Stimulated activated CD8-positive, alpha-beta memory T cell treated with anti-CD3 and anti-CD28 coated beads, Interleukin-4, amount 100 ng/mL, for 4 hours (primary cell): ENCODE results near the gene RASD2.

Source experiments
- DNase-seq, 2 donors: peaks; one replicate each; pipeline ENCODE4 v3.0.0-alpha.2; 2020; ENCODE audit warnings: low read depth in 2 of 2, low spot score in 1 of 2

The RASD2 gene

GRCh38 chr22:35581023-35581413 is 40.4 kb downstream of the RASD2 start:
- DNase-seq, result no peak

- DNase-seq, result no peak
Measured at GRCh38 chr22:35582218-35582860, 41.7 kb downstream of the RASD2 start.

- DNase-seq, result peak in 1 of 2 donors; percentile 11
Measured at GRCh38 chr22:35582861-35583670, 42.4 kb downstream of the RASD2 start.

GRCh38 chr22:35586771-35587170 is 46.1 kb downstream of the RASD2 start:
- no peak for DNase-seq

- no peak for DNase-seq
Measured at GRCh38 chr22:35587447-35587870, 46.8 kb downstream of the RASD2 start.

GRCh38 chr22:35587896-35588295 is 47.3 kb downstream of the RASD2 start:
- no peak for DNase-seq

- DNase-seq, result no peak
Measured at GRCh38 chr22:35589071-35589755, 48.6 kb downstream of the RASD2 start.

- no peak for DNase-seq
Measured at GRCh38 chr22:35589756-35590093, 49.1 kb downstream of the RASD2 start.

- DNase-seq, result no peak
Measured at GRCh38 chr22:35590634-35591295, 50.1 kb downstream of the RASD2 start.

- DNase-seq, result no peak
Measured at GRCh38 chr22:35591714-35592417, 51.2 kb downstream of the RASD2 start.

GRCh38 chr22:35592418-35592967 is 51.9 kb downstream of the RASD2 start:
- DNase-seq, result no peak

GRCh38 chr22:35593071-35593890 is 52.6 kb downstream of the RASD2 start:
- DNase-seq, result no peak

GRCh38 chr22:35593891-35594470 is 53.4 kb downstream of the RASD2 start:
- no peak for DNase-seq

- no peak for DNase-seq
Measured at GRCh38 chr22:35594686-35595085, 54.1 kb downstream of the RASD2 start.

GRCh38 chr22:35596821-35597220 is 56.2 kb downstream of the RASD2 start:
- no peak for DNase-seq

- no peak for DNase-seq
Measured at GRCh38 chr22:35597692-35598395, 57.2 kb downstream of the RASD2 start.

- DNase-seq, result no peak
Measured at GRCh38 chr22:35598396-35598710, 57.7 kb downstream of the RASD2 start.

GRCh38 chr22:35599364-35599763 is 58.7 kb downstream of the RASD2 start:
- no peak for DNase-seq

- no peak for DNase-seq
Measured at GRCh38 chr22:35600476-35600875, 59.8 kb downstream of the RASD2 start.
